ENCODE data around the gene SLC29A4. TPM values are rescaled to one million over a fixed set of nuclear protein-coding genes. Genes with fewer than 3 reads are reported as not detected.
"Not testable (repeated sequence)": the region's sequence is repeated elsewhere in the genome, so short reads cannot be mapped to it uniquely, and the experiment has no call there.

SLC29A4 gene
- total RNA-seq, 2 experiments from 2014 or later, result 0.39 to 1.1 TPM

DNA sequence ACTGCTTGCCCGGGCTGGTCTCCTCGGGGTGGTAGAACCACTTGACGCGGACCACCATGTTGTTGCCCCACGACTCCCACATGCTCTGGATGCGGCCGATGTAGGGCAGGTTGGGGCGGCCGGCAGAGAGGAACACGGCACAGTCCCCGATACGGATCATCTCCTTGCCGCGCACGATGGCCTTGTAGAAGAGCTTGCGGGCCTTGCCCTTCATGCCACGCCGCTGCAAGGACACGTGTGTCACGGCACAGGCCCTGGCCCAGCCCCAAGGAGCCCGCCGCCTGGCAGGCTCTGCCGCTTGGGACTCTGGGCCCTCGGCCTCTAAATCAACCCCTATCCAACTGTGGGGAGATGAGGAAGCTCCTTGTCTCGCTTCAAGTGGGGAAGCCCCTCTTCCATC, 26.4 kb downstream of the SLC29A4 start:
- Histone ChIP-seq H3K27me3 (ENCODE audit: control insufficient read depth in 1 of 2, insufficient read depth in 2 of 2, low read length in 2 of 2) (no peaks in the 10 kb centered on the region), H3K36me3 (ENCODE audit: insufficient read depth, low read length) (peaks cover 18% of the 10 kb centered on the region), H3K9me3 (ENCODE audit: control insufficient read depth in 1 of 2, insufficient read depth in 1 of 2, low read length in 2 of 2) (no peaks in the 10 kb centered on the region), H3K4me3 (ENCODE audit: low read length) (no peak overlapping the region), H3K4me1 (ENCODE audit: insufficient read depth, low read length) (no peaks in the 10 kb centered on the region), H3K27ac (ENCODE audit: low read depth in 1 of 2, low read length in 2 of 2) (no peak overlapping the region)
- H3K4me3 Mint-ChIP-seq, result no peak overlapping the region
- intact Hi-C loops (cut with DNase I, micrococcal nuclease), result no loop called here
- TF ChIP-seq, protein P1, sequence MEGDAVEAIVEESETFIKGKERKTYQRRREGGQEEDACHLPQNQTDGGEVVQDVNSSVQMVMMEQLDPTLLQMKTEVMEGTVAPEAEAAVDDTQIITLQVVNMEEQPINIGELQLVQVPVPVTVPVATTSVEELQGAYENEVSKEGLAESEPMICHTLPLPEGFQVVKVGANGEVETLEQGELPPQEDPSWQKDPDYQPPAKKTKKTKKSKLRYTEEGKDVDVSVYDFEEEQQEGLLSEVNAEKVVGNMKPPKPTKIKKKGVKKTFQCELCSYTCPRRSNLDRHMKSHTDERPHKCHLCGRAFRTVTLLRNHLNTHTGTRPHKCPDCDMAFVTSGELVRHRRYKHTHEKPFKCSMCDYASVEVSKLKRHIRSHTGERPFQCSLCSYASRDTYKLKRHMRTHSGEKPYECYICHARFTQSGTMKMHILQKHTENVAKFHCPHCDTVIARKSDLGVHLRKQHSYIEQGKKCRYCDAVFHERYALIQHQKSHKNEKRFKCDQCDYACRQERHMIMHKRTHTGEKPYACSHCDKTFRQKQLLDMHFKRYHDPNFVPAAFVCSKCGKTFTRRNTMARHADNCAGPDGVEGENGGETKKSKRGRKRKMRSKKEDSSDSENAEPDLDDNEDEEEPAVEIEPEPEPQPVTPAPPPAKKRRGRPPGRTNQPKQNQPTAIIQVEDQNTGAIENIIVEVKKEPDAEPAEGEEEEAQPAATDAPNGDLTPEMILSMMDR (IDR thresholded peaks at IDR 0.05), result no peak
- H3K36me3 Mint-ChIP-seq (ENCODE audit: low read depth), result peaks cover 33% of the 10 kb centered on the region
- no peak for DNase-seq
- POLR2A ChIA-PET, result interaction anchor here (0.6 kb wide), 1 partner anchor 55 kb away, joined by 3 read pairs; no protein-coding TSS in a partner anchor
- CTCF ChIA-PET, result no interaction called here
- H3K27me3 Mint-ChIP-seq, result no peaks in the 10 kb centered on the region
- H3K9me3 Mint-ChIP-seq, result no peaks in the 10 kb centered on the region
- no peak overlapping the region for H3K27ac Mint-ChIP-seq
- H3K4me1 Mint-ChIP-seq (ENCODE audit: low read depth), result no peaks in the 10 kb centered on the region
- no peak for ATAC-seq (ENCODE audit: poor library complexity)

DNA sequence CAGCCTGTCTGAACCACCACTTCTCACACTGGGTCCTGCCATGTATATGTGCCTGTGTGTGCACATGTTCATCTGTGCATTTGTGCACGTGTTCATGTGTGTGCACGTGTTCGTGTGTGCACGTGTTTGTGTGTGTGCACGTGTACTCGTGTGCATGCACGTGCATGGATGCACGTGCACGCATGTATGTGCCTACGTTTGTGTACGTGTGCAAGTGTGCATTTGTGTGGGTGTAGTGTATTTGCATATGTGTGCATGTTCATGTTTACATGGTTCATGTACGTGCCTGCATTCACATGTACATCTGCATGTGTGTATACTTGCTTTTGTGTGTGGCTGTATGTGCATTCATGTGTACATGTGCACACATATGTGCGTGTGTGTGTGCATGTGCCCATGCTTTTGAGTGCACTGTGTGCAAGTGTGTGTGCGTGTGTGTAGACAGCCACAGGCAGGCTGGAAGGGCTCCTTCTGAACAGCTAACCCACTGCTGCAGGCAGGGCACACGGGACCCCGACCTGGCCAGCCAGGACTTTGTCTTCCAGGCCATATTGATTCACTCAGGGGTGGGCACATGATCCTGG, 28.2 kb downstream of the SLC29A4 start:
- H3K9me3 ChIP-seq (ENCODE audit: control insufficient read depth in 1 of 2, insufficient read depth in 1 of 2, low read length in 2 of 2), result no peaks in the 10 kb centered on the region
- no peaks in the 10 kb centered on the region for H3K27me3 Mint-ChIP-seq
- ChIA-PET CTCF (no interaction called here), POLR2A (no interaction called here)
- intact Hi-C loops (cut with DNase I, micrococcal nuclease), result no loop called here
- ATAC-seq (ENCODE audit: poor library complexity) (no peak), DNase-seq (no peak)
- no peak overlapping the region for H3K27ac ChIP-seq (ENCODE audit: low read depth in 1 of 2, low read length in 2 of 2)
- H3K27me3 ChIP-seq (ENCODE audit: control insufficient read depth in 1 of 2, insufficient read depth in 2 of 2, low read length in 2 of 2), result no peaks in the 10 kb centered on the region
- H3K9me3 Mint-ChIP-seq, result no peaks in the 10 kb centered on the region
- no peak overlapping the region for H3K4me3 Mint-ChIP-seq
- peaks cover 28% of the 10 kb centered on the region for H3K36me3 ChIP-seq (ENCODE audit: insufficient read depth, low read length)
- no peak overlapping the region for H3K4me3 ChIP-seq (ENCODE audit: low read length)
- H3K4me1 ChIP-seq (ENCODE audit: insufficient read depth, low read length), result no peaks in the 10 kb centered on the region
- TF ChIP-seq, protein P1 (IDR thresholded peaks at IDR 0.05), result no peak
- no peak overlapping the region for H3K27ac Mint-ChIP-seq
- H3K4me1 Mint-ChIP-seq (ENCODE audit: low read depth), result no peaks in the 10 kb centered on the region
- H3K36me3 Mint-ChIP-seq (ENCODE audit: low read depth), result peaks cover 45% of the 10 kb centered on the region

- H3K36me3 ChIP-seq (ENCODE audit: insufficient read depth, low read length), result peaks cover 27% of the 10 kb centered on the region
Measured at GRCh38 chr7:5312276-5313070, 29.7 kb downstream of the SLC29A4 start.

DNA sequence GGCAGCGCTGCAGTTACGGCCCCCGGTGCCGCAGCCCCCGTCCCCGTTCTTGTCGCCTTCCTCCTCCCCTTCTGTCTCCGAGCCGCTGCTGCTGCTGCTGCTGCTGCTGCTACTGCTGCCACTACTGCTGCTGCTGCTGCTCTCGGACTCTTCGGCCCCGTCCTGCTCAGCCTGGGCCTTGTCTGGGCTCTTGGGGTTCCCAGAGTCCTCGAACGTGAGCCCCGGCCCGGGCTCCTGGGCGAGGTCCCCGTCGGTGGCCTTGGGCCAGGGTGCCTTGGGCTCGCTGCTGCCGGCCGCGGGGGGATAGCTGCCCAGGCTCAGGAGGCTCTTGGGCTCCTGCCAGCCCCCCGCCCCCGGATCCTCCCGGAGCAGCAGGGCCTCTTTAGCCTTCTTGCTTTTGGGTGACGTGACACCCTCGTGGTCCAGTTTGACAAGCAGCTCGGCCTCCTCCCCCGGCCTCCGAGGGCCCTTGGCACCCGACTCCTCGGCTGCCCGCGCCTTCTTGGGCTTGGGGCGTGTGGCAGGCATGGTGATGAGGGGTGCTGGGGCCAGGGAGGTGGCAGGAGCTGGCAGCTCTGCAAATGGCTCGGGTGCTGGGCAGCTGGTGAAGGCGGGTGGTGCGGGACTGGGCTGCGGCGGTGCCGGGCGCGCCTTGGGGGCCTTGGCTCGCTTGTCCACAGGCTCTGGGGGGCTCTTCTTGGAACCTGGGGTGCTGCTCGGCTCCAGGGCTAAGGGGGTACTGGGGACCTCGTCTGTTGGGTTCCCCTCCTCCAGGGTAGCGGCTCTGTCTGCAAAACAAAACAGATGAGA, 30.5 kb downstream of the SLC29A4 start:
- H3K4me3 ChIP-seq (ENCODE audit: low read length); H3K4me3 Mint-ChIP-seq; DNase-seq; H3K27ac ChIP-seq (ENCODE audit: low read depth in 1 of 2, low read length in 2 of 2); H3K27ac Mint-ChIP-seq; H3K4me1 ChIP-seq (ENCODE audit: insufficient read depth, low read length); H3K9me3 Mint-ChIP-seq; H3K4me1 Mint-ChIP-seq (ENCODE audit: low read depth); H3K27me3 ChIP-seq (ENCODE audit: control insufficient read depth in 1 of 2, insufficient read depth in 2 of 2, low read length in 2 of 2); H3K27me3 Mint-ChIP-seq; intact Hi-C loops (cut with DNase I, micrococcal nuclease); ATAC-seq (ENCODE audit: poor library complexity); CTCF ChIA-PET; H3K9me3 ChIP-seq (ENCODE audit: control insufficient read depth in 1 of 2, insufficient read depth in 1 of 2, low read length in 2 of 2): not testable (repeated sequence)
- H3K36me3 Mint-ChIP-seq (ENCODE audit: low read depth), result peaks cover 55% of the 10 kb centered on the region
- POLR2A ChIA-PET, result interaction anchor here (1.0 kb wide), 1 partner anchor 17 kb away, joined by 3 read pairs; no protein-coding TSS in a partner anchor
- peaks cover 19% of the 10 kb centered on the region for H3K36me3 ChIP-seq (ENCODE audit: insufficient read depth, low read length)

More at GRCh38 chr7:5312276-5313070, 29.7 kb downstream of the SLC29A4 start:
- H3K27ac ChIP-seq (ENCODE audit: low read depth in 1 of 2, low read length in 2 of 2); intact Hi-C loops (cut with DNase I, micrococcal nuclease); POLR2A ChIA-PET; H3K9me3 ChIP-seq (ENCODE audit: control insufficient read depth in 1 of 2, insufficient read depth in 1 of 2, low read length in 2 of 2); H3K9me3 Mint-ChIP-seq; H3K4me3 ChIP-seq (ENCODE audit: low read length); H3K27me3 ChIP-seq (ENCODE audit: control insufficient read depth in 1 of 2, insufficient read depth in 2 of 2, low read length in 2 of 2); ATAC-seq (ENCODE audit: poor library complexity); CTCF ChIA-PET; H3K4me3 Mint-ChIP-seq; H3K27me3 Mint-ChIP-seq; H3K4me1 ChIP-seq (ENCODE audit: insufficient read depth, low read length); H3K4me1 Mint-ChIP-seq (ENCODE audit: low read depth); DNase-seq; H3K27ac Mint-ChIP-seq: not testable (repeated sequence)
- peaks cover 53% of the 10 kb centered on the region for H3K36me3 Mint-ChIP-seq (ENCODE audit: low read depth)
